Natural killer cell (primary cell): ENCODE results near the gene RARB. TPM values are rescaled to one million over a fixed set of nuclear protein-coding genes. Genes with fewer than 3 reads are reported as not detected.

Source experiments
- ATAC-seq, 3 donors: fragments of 150-1000 bp in 2 of 3; fragments of 200-7000 bp in 1 of 3; cut with Tn5 transposase; 1 replicate in 1 of 3; 2 replicates in 2 of 3; pipeline ENCODE4 v1.10.0; 2021; ENCODE audit warnings: mild to moderate bottlenecking in 2 of 3, moderate library complexity in 2 of 3
- DNase-seq, 2 donors: peaks; one replicate each; pipeline versions ENCODE4 v3.0.0 to v3.0.0-alpha.2; 2013 to 2021; ENCODE audit warnings: mixed read lengths in 1 of 2
- H3K27ac ChIP-seq: one replicate; pipeline ENCODE4 v1.5.1; 2013; ENCODE audit warnings: mild to moderate bottlenecking, low read length
- H3K27me3 ChIP-seq: one replicate; pipeline ENCODE4 v1.6.1; 2013; ENCODE audit warnings: low read length; ENCODE audit not compliant: control insufficient read depth, insufficient read depth
- H3K36me3 ChIP-seq: one replicate; pipeline ENCODE4 v1.6.1; 2013; ENCODE audit warnings: low read length; ENCODE audit not compliant: control insufficient read depth, insufficient read depth
- H3K4me1 ChIP-seq: one replicate; pipeline ENCODE4 v1.6.1; 2013; ENCODE audit warnings: low read length; ENCODE audit not compliant: control insufficient read depth, insufficient read depth
- H3K4me3 ChIP-seq: one replicate; pipeline ENCODE4 v1.5.1; 2013; ENCODE audit warnings: low read length
- H3K9me3 ChIP-seq: one replicate; pipeline ENCODE4 v1.6.1; 2013; ENCODE audit warnings: low read length; ENCODE audit not compliant: control insufficient read depth, insufficient read depth
- H3K27ac Mint-ChIP-seq, 2 donors: one replicate each; pipeline ENCODE4 v1.8.0; 2022; ENCODE audit warnings: mild to moderate bottlenecking in 2 of 2, mixed read lengths in 2 of 2, moderate library complexity in 1 of 2
- H3K27me3 Mint-ChIP-seq, 2 donors: one replicate each; pipeline ENCODE4 v1.8.0; 2022; ENCODE audit warnings: low read depth in 2 of 2, mixed read lengths in 2 of 2
- H3K36me3 Mint-ChIP-seq: one replicate; pipeline ENCODE4 v1.8.0; 2022; ENCODE audit warnings: mixed read lengths
- H3K4me1 Mint-ChIP-seq, 2 donors: one replicate each; pipeline ENCODE4 v1.8.0; 2022; ENCODE audit warnings: mixed read lengths in 2 of 2
- H3K4me3 Mint-ChIP-seq: one replicate; pipeline ENCODE4 v1.8.0; 2022; ENCODE audit warnings: mild to moderate bottlenecking, moderate library complexity, mixed read lengths
- H3K9me3 Mint-ChIP-seq, 2 donors: one replicate each; pipeline ENCODE4 v1.8.0; 2022; ENCODE audit warnings: mixed read lengths in 2 of 2
- WGBS: methylation state at CpG from one replicate; pipeline ENCODE4 v1.1.7; 2013; ENCODE audit warnings: missing lambda C conversion rate; ENCODE audit not compliant: insufficient coverage; 5-methylcytosine and 5-hydroxymethylcytosine counted together
- intact Hi-C: fragments of 100-400 bp; cut with micrococcal nuclease; formaldehyde crosslinking; loops from one replicate; pipeline ENCODE4 v1.14.2; 2022
- total RNA-seq, 4 donors: library from RNA; stranded (reverse); fragments of 120-200 nt in 1 of 4; gene quantifications; one replicate each; pipeline versions ENCODE4 v1.2.3 to v1.2.4, GENCODE V29; 2013 to 2022
- TF ChIP-seq, protein P1 (sequence below): fragments of 200-600 bp; IDR thresholded peaks from one replicate; pipeline ENCODE4 v1.8.0; 2022; ENCODE audit warnings: antibody characterized with exemption

The RARB gene
- total RNA-seq, 3 donors from 2014 or later (not counting 1 experiment from before 2014, with no cell fraction given): not detected

DNA sequence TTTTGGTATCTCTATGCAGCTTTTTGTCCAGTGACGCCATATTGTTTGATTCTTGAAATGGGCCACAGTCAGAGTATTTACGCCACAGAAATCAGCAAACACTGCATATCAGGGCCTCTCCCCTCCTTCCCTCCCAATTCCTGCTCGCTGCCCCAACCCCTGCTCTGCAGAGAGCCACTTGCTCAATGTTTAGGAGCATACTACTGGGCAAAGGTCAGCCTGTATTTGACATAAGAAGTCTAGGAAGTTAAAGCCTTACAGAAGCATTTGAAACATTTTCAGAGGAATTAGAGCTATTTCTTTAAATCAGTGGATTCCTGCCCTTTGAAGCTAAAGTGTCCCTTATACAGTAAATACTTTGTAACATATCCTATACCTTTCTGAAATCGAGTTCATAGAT, 17.4 kb upstream of the RARB start:
- Histone ChIP-seq H3K27ac (no peak overlapping the region), H3K4me1 (no peaks in the 10 kb centered on the region), H3K9me3 (no peaks in the 10 kb centered on the region), H3K27me3 (peaks cover 2% of the 10 kb centered on the region), H3K4me3 (no peak overlapping the region), H3K36me3 (no peaks in the 10 kb centered on the region)
- Mint-ChIP-seq H3K4me1 (no peaks in the 10 kb centered on the region), H3K27me3 (peaks cover 4 to 16% of the 10 kb centered on the region in 2 donors), H3K36me3 (no peaks in the 10 kb centered on the region), H3K4me3 (no peak overlapping the region), H3K9me3 (no peaks in the 10 kb centered on the region), H3K27ac (no peak overlapping the region)
- intact Hi-C loops: no loop called here
- TF ChIP-seq, protein P1, sequence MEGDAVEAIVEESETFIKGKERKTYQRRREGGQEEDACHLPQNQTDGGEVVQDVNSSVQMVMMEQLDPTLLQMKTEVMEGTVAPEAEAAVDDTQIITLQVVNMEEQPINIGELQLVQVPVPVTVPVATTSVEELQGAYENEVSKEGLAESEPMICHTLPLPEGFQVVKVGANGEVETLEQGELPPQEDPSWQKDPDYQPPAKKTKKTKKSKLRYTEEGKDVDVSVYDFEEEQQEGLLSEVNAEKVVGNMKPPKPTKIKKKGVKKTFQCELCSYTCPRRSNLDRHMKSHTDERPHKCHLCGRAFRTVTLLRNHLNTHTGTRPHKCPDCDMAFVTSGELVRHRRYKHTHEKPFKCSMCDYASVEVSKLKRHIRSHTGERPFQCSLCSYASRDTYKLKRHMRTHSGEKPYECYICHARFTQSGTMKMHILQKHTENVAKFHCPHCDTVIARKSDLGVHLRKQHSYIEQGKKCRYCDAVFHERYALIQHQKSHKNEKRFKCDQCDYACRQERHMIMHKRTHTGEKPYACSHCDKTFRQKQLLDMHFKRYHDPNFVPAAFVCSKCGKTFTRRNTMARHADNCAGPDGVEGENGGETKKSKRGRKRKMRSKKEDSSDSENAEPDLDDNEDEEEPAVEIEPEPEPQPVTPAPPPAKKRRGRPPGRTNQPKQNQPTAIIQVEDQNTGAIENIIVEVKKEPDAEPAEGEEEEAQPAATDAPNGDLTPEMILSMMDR: no peak
- ATAC-seq: no peak
- no peak for DNase-seq
- 80% methylated on average over 3 of the region's 4 CpGs for WGBS

GRCh38 chr3:25412269-25412668, 15.8 kb upstream of the RARB start:
- DNase-seq (no peak), ATAC-seq (no peak)
- Mint-ChIP-seq H3K27me3 (peaks cover 6 to 23% of the 10 kb centered on the region in 2 donors), H3K4me3 (no peak overlapping the region), H3K36me3 (no peaks in the 10 kb centered on the region), H3K27ac (no peak overlapping the region), H3K9me3 (no peaks in the 10 kb centered on the region), H3K4me1 (no peaks in the 10 kb centered on the region)
- Histone ChIP-seq H3K27ac (no peak overlapping the region), H3K9me3 (peaks cover 2% of the 10 kb centered on the region), H3K27me3 (peaks cover 2% of the 10 kb centered on the region), H3K36me3 (no peaks in the 10 kb centered on the region), H3K4me3 (no peak overlapping the region), H3K4me1 (no peaks in the 10 kb centered on the region)
- TF ChIP-seq, protein P1: no peak
- intact Hi-C loops: no loop called here

- H3K4me3 Mint-ChIP-seq: no peak overlapping the region
- H3K4me1 Mint-ChIP-seq: no peaks in the 10 kb centered on the region
- Histone ChIP-seq H3K4me3 (no peak overlapping the region), H3K9me3 (peaks cover 7% of the 10 kb centered on the region), H3K27ac (no peak overlapping the region), H3K36me3 (no peaks in the 10 kb centered on the region), H3K4me1 (no peaks in the 10 kb centered on the region), H3K27me3 (no peaks in the 10 kb centered on the region)
- no peak for ATAC-seq
- DNase-seq: no peak
- intact Hi-C loops: no loop called here
- H3K9me3 Mint-ChIP-seq: no peaks in the 10 kb centered on the region
- TF ChIP-seq, protein P1: no peak
- peaks cover 12 to 51% of the 10 kb centered on the region in 2 donors for H3K27me3 Mint-ChIP-seq
- H3K27ac Mint-ChIP-seq: no peak overlapping the region
- H3K36me3 Mint-ChIP-seq: no peaks in the 10 kb centered on the region
- 97% methylated on average over 6 of the region's 6 CpGs for WGBS
These were observed 11.9 kb upstream of the RARB start for GRCh38 chr3:25416176-25416575.

DNA sequence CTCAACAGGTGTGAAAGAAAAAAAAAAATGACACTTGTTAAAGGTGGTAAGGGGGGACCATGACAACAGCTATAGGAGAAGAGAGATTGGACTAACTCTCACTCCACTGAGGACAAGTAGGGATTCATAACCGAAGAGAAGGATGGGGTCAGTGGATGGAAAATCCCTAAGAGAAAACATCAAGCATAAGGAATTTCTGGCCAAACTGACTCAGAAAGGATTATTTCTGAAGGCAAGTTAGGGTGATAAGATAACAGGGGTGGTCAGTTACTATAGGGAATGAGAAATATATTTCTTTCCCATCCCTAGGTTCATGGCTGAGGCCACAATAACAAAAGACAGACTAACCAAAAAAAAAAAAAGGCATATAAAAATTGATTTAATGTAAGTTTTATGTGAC, 9.5 kb upstream of the RARB start:
- no peaks in the 10 kb centered on the region for H3K4me1 Mint-ChIP-seq
- Histone ChIP-seq H3K36me3 (no peaks in the 10 kb centered on the region), H3K4me1 (no peaks in the 10 kb centered on the region), H3K4me3 (no peak overlapping the region), H3K9me3 (peaks cover 7% of the 10 kb centered on the region), H3K27ac (no peak overlapping the region), H3K27me3 (peaks cover 5% of the 10 kb centered on the region)
- H3K36me3 Mint-ChIP-seq: no peaks in the 10 kb centered on the region
- no peak overlapping the region for H3K4me3 Mint-ChIP-seq
- ATAC-seq (no peak), DNase-seq (no peak)
- WGBS: 88% methylated on average over 1 of the region's 1 CpG
- intact Hi-C loops: no loop called here
- no peak overlapping the region for H3K27ac Mint-ChIP-seq
- no peaks in the 10 kb centered on the region for H3K9me3 Mint-ChIP-seq
- TF ChIP-seq, protein P1: no peak
- H3K27me3 Mint-ChIP-seq: peaks cover 17 to 53% of the 10 kb centered on the region in 2 donors
